Measurements from ENCODE around the gene CACNA2D1.
A peak's percentile ranks its signal among the peaks of the same experiment; 100 is the strongest.
"Not testable (repeated sequence)": the region's sequence is repeated elsewhere in the genome, so short reads cannot be mapped to it uniquely, and the experiment has no call there.

CACNA2D1 gene

DNA sequence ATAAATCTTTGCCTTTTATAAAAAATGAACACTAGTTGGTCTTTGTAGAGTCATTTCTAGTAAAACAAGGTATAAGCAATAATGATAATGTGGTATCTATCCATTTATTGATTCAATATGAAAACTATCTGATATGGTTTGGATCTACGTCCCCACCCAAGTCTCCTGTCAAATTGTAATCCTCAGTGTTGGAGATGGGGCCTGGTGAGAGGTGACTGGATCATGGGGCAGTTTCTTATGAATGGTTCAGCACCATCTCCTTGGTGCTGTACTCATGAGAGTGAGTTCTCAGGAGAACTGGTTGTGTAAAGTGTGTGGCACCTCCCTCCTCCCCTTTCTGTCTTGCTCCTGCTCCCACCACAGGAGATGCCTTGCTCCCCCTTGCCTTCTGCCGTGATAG lies 288.8 kb downstream of the CACNA2D1 start:
- H3K27me3 ChIP-seq (replicated peaks), result no peaks in the 10 kb centered on the region
- no peak overlapping the region for H3K4me3 ChIP-seq (ENCODE audit: low read depth, low read length)
- DNase-seq, result no peak
- no peak for TF ChIP-seq CTCF (IDR thresholded peaks at IDR 0.05; ENCODE audit: low read depth, low read length, missing control alignments)
- no peak overlapping the region for H3K27ac ChIP-seq
- in situ Hi-C loops (cut with HindIII; ENCODE audit: low pct_ligation_motif_present, low sequenced_read_pairs), result no loop called here
- H3K36me3 ChIP-seq (replicated peaks), result no peaks in the 10 kb centered on the region

GRCh38 chr7:82153776-82154175 lies 289.8 kb downstream of the CACNA2D1 start:
- Histone ChIP-seq H3K27ac (no peak overlapping the region), H3K36me3 (replicated peaks) (no peaks in the 10 kb centered on the region), H3K4me3 (ENCODE audit: low read depth, low read length) (no peak overlapping the region), H3K27me3 (replicated peaks) (no peaks in the 10 kb centered on the region)
- no peak for DNase-seq
- no peak for TF ChIP-seq CTCF (IDR thresholded peaks at IDR 0.05; ENCODE audit: low read depth, low read length, missing control alignments)
- in situ Hi-C loops (cut with HindIII; ENCODE audit: low pct_ligation_motif_present, low sequenced_read_pairs), result no loop called here

DNA sequence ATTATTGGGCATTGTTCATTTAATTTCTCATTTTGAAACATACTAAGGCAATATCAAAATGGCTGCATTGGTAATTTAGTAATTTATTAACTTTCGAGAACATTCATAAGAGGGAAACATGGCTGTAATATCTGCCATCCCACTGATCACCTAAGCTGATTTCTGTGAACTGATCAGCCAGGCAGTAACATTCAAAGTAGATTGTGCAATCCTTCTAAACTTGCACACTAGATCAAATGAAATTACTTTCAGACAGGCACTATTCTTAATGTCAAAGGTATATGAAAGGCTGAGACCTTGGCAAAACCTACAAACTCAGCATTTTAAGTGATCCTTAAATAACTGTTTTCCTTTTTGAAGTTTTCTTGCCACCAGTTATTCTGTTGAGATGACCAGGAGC lies 290.7 kb downstream of the CACNA2D1 start:
- Histone ChIP-seq H3K36me3 (replicated peaks) (no peaks in the 10 kb centered on the region), H3K27me3 (replicated peaks) (no peaks in the 10 kb centered on the region), H3K4me3 (ENCODE audit: low read depth, low read length) (no peak overlapping the region), H3K27ac (no peak overlapping the region)
- DNase-seq, result no peak
- TF ChIP-seq CTCF (IDR thresholded peaks at IDR 0.05; ENCODE audit: low read depth, low read length, missing control alignments), result no peak
- in situ Hi-C loops (cut with HindIII; ENCODE audit: low pct_ligation_motif_present, low sequenced_read_pairs), result no loop called here

- in situ Hi-C loops (cut with HindIII; ENCODE audit: low pct_ligation_motif_present, low sequenced_read_pairs), result no loop called here
- no peak for TF ChIP-seq CTCF (IDR thresholded peaks at IDR 0.05; ENCODE audit: low read depth, low read length, missing control alignments)
- Histone ChIP-seq H3K36me3 (replicated peaks) (no peaks in the 10 kb centered on the region), H3K27ac (no peak overlapping the region), H3K27me3 (replicated peaks) (no peaks in the 10 kb centered on the region), H3K4me3 (ENCODE audit: low read depth, low read length) (no peak overlapping the region)
- DNase-seq, result no peak
Measured at GRCh38 chr7:82146491-82146890, 297.1 kb downstream of the CACNA2D1 start.

- H3K27me3 ChIP-seq (replicated peaks), result no peaks in the 10 kb centered on the region
- no peak overlapping the region for H3K27ac ChIP-seq
- H3K36me3 ChIP-seq (replicated peaks), result no peaks in the 10 kb centered on the region
- no peak for DNase-seq
- TF ChIP-seq CTCF (IDR thresholded peaks at IDR 0.05; ENCODE audit: low read depth, low read length, missing control alignments), result no peak
- no peak overlapping the region for H3K4me3 ChIP-seq (ENCODE audit: low read depth, low read length)
- in situ Hi-C loops (cut with HindIII; ENCODE audit: low pct_ligation_motif_present, low sequenced_read_pairs), result no loop called here
Measured at GRCh38 chr7:82142263-82142864, 301.2 kb downstream of the CACNA2D1 start.

DNA sequence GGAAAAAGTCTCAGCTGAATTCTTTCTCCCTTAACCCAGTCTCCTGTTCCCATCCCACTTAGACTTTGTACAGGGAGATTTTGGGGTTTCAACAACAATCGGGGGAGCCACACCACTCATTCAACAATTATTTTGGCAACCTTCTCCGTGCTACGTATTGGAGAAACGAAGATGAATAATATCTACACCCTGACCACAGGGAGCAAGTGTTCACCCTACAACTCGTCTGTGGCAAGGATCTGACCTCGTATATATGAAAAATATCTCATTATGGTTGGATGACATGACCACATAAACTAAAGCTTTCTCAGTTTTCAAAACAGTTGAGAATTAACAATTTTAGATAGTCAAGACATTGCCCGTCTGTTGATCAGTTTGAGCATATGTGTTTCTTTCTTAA lies 302.1 kb downstream of the CACNA2D1 start:
- in situ Hi-C loops (cut with HindIII; ENCODE audit: low pct_ligation_motif_present, low sequenced_read_pairs), result no loop called here
- H3K4me3 ChIP-seq (ENCODE audit: low read depth, low read length), result no peak overlapping the region
- no peak overlapping the region for H3K27ac ChIP-seq
- DNase-seq, result peak; percentile 44
- no peak for TF ChIP-seq CTCF (IDR thresholded peaks at IDR 0.05; ENCODE audit: low read depth, low read length, missing control alignments)
- H3K27me3 ChIP-seq (replicated peaks), result no peaks in the 10 kb centered on the region
- H3K36me3 ChIP-seq (replicated peaks), result no peaks in the 10 kb centered on the region

DNA sequence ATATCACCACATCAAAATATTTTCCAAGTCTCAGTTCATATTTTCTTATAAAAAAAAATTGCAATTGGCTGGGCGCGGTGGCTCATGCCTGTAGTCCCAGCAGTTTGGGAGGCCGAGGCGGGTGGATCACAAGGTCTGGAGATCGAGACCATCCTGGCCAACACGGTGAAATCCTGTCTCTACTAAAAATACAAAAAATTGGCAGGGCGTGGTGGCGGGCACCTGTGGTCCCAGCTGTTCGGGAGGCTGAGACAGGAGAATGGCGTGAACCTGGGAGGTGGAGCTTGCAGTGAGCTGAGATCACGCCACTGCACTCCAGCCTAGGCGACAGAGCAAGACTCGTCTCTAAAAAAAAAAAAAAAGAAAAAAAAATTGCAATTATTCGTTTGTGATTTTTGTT lies 303.0 kb downstream of the CACNA2D1 start:
- H3K27ac ChIP-seq; H3K4me3 ChIP-seq (ENCODE audit: low read depth, low read length); in situ Hi-C loops (cut with HindIII; ENCODE audit: low pct_ligation_motif_present, low sequenced_read_pairs); DNase-seq; H3K27me3 ChIP-seq (replicated peaks); H3K36me3 ChIP-seq (replicated peaks): not testable (repeated sequence)
